AG04449 (cell line): ENCODE results near the gene SIPA1.

Experiments
- CTCF ChIA-PET: fragments of 350-600 bp; formaldehyde crosslinking; extraction: SDS; loops from one replicate; lab custom pipeline; 2021; ENCODE audit warnings: antibody characterized with exemption; lab: Yijun Ruan, JAX
- POLR2A ChIA-PET: fragments of 400-600, 350-600 bp; formaldehyde crosslinking; extraction: SDS; loops from one replicate; lab custom pipeline; 2020; ENCODE audit warnings: antibody characterized with exemption, inconsistent platforms; lab: Yijun Ruan, JAX
- DNase-seq: peaks from one replicate; pipeline ENCODE4 v3.0.0-alpha.2; 2010; ENCODE audit warnings: low read depth, low spot score
- H3K4me3 ChIP-seq: 2 replicates; pipeline ENCODE4 v1.5.1; 2011; ENCODE audit warnings: low read depth, mild to moderate bottlenecking, control low read depth, low read length
- TF ChIP-seq, protein P1 (sequence below): IDR thresholded peaks from one replicate; pipeline ENCODE4 v1.5.1; 2011; ENCODE audit warnings: mild to moderate bottlenecking, moderate library complexity, low read length, control low read depth, inconsistent platforms; ENCODE audit not compliant: insufficient read depth; ENCODE audit errors: missing control alignments

Gene SIPA1

DNA sequence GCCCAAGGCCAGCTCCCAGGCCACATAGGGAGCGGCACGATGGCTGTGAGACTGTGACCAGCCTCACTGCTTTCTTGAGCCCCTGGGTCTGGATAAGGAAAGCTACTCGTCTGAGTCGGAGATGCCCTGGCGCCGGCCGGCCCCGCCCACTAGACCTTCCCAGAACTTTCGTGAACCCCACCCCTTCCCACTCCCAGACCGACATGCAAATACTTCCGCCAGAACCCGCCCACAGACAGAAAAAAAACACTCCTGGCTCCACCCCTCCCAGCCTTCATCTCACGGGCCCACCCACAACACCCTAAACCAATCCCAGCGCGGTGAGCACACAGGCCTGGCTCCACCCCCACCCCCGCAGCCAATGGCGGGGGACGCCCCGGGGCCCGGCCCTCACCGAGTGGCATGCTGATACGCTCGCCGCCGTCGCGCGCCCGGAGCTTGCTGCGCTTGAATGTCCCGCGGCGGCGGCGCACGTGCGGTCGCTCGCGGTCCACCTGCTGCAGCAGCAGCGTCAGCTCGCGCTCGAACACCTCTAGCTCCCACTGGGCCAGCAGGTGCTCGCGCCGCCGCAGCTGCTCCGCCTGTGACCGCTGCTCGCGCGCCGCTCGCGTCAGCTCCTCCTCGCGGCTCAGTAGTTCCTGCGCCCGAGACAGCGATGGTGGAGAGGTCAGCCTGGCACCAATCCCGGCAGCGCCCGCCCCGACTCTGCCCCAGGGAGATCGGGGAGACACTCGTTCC is 30.9 kb upstream of the SIPA1 start:
- CTCF ChIA-PET: interaction anchor here (1.3 to 14.3 kb wide), 3 partner anchors 13 to 66 kb away, joined by 3 to 134 read pairs (median 18); partner anchors contain the start of gene KCNK7
- DNase-seq: peak; percentile 59
- POLR2A ChIA-PET: interaction anchor here (0.7 to 1.1 kb wide), 3 partner anchors 8 to 23 kb away, joined by 3 to 5 read pairs (median 4); partner anchors contain the start of gene PCNX3
- TF ChIP-seq, protein P1, sequence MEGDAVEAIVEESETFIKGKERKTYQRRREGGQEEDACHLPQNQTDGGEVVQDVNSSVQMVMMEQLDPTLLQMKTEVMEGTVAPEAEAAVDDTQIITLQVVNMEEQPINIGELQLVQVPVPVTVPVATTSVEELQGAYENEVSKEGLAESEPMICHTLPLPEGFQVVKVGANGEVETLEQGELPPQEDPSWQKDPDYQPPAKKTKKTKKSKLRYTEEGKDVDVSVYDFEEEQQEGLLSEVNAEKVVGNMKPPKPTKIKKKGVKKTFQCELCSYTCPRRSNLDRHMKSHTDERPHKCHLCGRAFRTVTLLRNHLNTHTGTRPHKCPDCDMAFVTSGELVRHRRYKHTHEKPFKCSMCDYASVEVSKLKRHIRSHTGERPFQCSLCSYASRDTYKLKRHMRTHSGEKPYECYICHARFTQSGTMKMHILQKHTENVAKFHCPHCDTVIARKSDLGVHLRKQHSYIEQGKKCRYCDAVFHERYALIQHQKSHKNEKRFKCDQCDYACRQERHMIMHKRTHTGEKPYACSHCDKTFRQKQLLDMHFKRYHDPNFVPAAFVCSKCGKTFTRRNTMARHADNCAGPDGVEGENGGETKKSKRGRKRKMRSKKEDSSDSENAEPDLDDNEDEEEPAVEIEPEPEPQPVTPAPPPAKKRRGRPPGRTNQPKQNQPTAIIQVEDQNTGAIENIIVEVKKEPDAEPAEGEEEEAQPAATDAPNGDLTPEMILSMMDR: no peak
- H3K4me3 ChIP-seq: peak overlapping the region; percentile 40

DNA sequence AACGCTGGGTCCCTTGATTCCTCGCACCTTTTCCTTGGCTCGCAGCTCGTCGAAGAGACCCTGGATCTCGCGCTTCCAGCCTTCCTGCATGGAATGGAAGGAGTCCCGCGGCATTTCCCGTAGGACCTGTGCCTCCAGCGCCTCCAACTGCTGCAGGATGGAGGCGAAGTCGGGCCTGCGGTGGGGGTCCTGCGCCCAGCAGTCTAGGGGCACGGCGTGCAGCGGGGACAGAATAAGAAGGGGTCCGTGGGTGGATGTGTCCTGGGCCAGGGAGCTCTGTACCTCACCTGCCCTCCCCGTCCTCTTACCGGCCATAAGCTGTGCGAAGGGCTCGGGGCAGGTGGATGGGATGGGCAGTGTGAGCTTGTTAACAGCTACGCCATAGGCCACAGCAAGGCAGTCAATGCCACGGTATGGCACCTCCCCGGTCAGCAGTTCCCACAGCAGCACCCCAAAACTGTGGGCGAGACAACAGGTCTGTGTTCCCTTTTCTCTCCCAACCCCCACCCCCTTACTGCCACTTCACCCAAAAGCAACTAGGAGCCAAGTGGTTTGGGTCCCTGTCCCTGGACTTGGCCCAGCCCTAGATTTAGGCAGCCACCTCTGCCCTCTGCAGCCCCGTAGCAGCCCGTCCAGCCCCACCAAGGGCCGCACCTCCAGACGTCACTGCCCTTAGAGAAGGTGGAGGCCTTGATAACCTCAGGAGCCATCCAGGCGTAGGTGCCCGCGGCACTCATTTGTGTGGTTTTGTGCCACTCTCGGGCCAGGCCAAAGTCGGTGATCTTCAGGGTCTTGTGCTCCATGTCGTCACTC is 30.1 kb upstream of the SIPA1 start:
- ChIA-PET POLR2A (interaction anchor here (0.8 to 1.1 kb wide), 2 partner anchors 15 to 24 kb away, joined by 4 to 5 read pairs; no protein-coding TSS in a partner anchor), CTCF (interaction anchor here (1.3 to 14.3 kb wide), 4 partner anchors 14 to 67 kb away, joined by 3 to 134 read pairs (median 12); partner anchors contain the start of genes EHBP1L1 and KCNK7)
- H3K4me3 ChIP-seq: peak overlapping the region; percentile 40
- no peak for DNase-seq
- TF ChIP-seq, protein P1: no peak

DNA sequence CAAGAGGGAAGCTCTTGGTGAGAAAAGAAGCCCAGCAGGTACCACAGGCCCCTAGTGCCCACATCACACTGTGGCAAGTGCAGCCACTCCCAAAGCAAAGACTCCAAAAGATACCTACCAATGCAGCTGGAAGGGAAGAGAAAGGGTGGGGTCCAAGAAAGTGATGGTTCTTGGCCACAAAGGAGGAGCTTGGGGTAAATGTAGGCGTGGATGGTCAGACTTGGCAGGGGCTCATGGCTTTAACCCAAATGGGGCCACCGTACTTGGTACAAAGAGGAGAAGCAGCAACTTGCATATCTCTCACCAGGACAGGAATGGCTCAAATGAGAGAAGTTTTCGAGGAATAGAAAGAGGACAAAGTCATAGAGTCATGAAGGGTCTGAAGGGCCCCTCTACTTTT is 28.7 kb upstream of the SIPA1 start:
- ChIA-PET CTCF (interaction anchor here (0.7 to 14.3 kb wide), 7 partner anchors 15 to 68 kb away, joined by 3 to 134 read pairs (median 4); partner anchors contain the start of genes EHBP1L1, KCNK7 and ZNRD2), POLR2A (no interaction called here)
- TF ChIP-seq, protein P1: no peak
- H3K4me3 ChIP-seq: no peak overlapping the region
- DNase-seq: no peak

DNA sequence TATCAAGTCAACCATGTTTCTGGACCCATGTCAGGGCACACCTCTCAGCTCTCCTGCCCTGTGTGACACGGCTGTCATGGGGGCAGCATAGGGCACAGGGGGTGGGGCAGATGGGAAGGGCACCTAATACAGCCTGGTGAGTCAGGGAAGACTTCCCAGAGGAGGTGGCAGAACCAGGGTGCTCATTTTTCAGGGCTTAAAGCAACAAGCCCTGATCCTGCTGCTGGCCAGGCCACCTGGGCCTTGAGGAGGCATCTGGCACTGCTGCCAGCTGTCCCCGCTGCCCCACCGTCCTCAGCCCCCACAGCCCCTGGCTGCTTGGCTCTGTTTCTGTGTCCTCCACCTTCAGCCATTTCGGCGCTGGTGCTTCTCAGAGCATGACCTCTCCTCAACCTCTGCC is 28.2 kb upstream of the SIPA1 start:
- DNase-seq: no peak
- TF ChIP-seq, protein P1: no peak
- no peak overlapping the region for H3K4me3 ChIP-seq
- ChIA-PET CTCF (interaction anchor here (0.7 to 14.3 kb wide), 7 partner anchors 16 to 69 kb away, joined by 3 to 134 read pairs (median 4); partner anchors contain the start of genes EHBP1L1, KCNK7 and ZNRD2), POLR2A (no interaction called here)

DNA sequence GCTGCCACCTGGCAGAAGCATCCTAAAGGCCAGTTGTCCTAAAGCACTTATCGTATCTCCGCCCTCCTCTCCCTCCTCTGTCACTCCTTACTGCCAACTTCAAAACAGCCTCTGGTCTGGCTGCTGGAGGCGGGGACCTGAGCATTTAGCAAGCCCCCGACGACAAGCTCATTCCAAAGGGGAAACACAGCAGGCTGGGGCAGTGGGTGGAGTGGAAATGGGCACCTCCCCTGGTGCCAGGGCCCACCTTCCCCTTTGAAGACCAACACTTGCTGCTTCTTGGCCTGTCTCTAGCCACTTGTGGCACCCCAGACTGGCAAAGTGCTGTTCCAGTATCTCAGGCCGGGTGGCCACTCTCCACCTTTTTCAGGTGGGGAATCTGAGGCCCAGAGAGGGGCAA is 27.5 kb upstream of the SIPA1 start:
- no peak for DNase-seq
- POLR2A ChIA-PET: no interaction called here
- TF ChIP-seq, protein P1: no peak
- H3K4me3 ChIP-seq: no peak overlapping the region
- CTCF ChIA-PET: interaction anchor here (0.7 to 14.3 kb wide), 3 partner anchors 10 to 33 kb away, joined by 3 to 134 read pairs (median 3); partner anchors contain the start of gene KCNK7
